ENCODE measurements around the gene EID3.
"Not testable (repeated sequence)": the region's sequence is repeated elsewhere in the genome, so short reads cannot be mapped to it uniquely, and the experiment has no call there.

The EID3 gene

DNA sequence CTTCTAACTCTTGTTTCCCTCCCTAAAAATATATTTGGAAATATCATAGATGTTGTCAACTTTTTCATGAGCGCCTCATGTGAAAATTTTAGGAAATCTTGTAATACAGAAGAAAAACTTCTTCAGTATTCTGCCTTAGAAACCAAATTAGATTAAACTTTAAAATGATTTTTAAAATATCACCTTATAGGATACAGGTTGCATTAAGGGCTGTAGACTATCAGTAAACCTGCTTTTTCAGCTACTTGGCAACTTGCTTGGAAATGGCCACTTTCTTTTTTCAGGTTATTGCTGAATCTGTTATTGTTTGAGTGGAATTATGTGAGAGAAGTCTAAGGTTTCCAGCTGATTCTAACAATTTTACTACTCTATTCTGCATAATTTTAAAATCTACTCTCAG, 9.1 kb downstream of the EID3 start:
- no peak for DNase-seq (ENCODE audit: low read depth in 2 of 2)

DNA sequence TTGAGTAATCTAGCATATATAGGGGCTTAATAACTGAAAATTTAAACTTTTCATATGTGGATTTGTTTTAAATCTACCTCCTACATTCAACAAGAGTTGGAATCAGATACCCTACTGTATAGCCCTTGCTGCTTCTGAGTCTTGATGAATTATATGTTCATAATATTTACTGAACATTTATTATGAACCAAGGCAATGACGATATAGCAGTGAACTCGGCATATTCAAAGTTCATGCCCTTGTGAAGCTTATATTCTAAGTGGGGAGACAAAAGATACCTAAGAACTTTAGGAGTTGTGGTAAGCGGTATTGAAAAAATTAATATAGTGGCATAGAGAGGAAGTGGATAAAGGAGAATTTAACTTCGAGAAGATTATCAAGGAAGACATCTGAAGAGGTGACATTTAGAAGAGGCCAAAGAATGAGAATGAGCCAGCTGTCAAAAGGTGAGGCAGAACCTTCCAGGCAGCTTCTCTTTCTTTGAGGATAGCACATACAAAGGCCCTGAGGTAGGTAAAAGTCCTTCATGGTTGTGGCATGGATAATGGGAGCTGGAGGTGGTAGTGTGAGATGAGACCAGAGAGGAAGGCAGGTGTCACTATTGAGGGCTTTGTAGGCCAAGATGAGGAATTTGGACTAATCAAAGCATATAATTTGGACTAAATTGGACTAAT, 10.2 kb downstream of the EID3 start:
- DNase-seq (ENCODE audit: low read depth in 2 of 2), result no peak

DNA sequence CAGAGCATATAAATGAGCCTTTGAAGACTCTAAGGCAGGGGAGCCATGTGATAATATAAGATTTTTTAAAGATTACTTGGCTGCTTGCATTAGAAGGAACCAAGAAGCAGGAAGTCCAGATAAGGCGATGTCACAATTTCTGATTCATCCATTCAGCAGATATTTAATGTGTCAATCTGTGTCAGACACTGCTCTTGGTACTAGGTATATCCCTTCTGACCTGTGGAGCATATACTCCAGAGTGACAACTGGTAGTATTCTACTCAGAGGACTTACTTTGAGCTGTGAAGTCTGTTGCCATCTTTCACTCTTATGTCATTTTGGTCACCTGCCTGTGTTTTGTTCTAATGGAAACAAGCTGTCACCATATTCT, 10.7 kb downstream of the EID3 start:
- no peak for DNase-seq (ENCODE audit: low read depth in 2 of 2)

DNA sequence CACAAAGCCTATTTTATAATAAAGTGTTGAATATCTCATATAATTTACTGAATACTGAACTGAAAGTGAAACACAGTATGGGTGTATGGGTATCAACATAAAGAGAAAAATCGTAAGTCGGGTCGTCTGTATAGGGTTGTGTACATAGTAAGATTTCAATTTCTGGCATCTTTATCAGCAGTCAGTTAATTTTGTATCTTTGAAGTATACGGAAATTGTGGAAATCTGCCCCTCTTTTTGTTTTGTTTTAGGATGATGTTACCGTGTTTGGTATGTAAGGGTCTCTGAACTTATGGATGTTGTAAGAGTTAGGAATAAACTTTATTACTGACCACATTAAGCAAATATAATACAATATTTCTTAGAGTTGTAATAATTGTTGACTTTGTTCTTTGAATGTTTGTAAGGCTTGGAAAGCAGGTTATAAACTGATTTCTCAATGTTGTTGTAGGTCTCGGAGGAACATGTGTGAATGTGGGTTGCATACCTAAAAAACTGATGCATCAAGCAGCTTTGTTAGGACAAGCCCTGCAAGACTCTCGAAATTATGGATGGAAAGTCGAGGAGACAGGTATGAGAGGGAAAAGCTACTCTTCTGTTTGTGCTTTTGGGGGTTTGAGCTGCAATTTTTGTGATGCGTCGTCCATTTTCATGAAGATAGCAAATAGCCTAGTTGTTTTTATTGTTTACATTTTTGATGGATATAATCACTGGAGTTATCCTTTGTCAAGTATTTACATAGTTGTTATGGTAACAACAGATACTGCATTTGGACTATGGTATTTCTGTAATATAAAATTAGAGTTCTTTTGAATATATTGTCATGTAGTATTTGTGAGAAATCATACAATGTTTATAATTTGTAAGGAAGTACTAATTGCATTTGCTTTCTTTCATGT, 12.0 kb downstream of the EID3 start:
- no peak for DNase-seq (ENCODE audit: low read depth in 2 of 2)

DNA sequence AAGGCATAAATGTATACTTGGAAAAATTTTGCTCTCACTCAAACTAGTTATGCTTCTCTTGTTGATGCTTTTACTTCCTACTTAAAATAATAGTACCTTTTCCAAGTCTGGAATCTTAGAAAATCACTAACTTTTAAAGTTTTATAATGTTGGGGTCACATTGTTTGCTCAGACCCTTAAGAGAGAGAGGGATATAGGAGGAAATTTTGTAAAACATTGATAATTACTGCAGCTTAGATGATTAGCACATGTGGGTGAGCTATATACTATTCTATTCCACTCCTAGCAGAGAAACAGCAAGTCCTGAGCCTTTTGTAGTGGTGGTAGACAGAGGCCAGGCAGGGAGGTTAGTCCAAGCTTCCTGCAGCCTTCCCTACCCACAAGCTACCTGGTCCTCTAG, 13.4 kb downstream of the EID3 start:
- DNase-seq (ENCODE audit: low read depth in 2 of 2), result no peak

DNA sequence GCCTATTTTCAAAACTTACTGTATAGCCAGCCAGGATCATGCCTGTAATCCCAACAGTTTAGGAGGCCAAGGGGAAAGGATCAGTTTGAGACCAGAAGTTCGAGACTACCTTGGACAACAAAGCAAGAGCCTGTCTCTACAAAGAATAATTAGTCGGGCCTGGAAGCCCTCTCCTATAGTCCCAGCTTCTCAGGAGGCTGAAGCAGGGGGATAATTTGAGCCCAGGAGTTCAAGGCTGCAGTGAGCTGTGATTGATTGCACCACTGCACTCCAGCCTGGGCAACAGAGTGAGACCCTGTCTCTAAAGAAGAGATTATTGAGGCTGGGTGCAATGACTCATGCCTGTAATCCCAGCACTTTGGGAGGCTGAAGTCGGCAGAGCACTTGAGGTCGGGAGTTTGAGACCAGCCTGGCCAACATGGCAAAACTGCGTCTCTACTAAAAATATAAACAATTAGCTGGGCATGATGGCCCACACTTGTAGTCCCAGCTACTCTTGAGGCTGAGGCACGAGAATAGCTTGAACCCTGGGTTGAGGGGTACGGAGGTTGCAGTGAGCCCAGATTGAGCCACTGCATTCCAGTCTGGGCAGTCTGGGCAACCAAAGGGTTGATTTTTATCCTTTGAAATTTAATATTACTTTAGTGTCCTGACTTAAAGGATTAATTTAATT, 14.1 kb downstream of the EID3 start:
- DNase-seq (ENCODE audit: low read depth in 2 of 2), result no peak

DNA sequence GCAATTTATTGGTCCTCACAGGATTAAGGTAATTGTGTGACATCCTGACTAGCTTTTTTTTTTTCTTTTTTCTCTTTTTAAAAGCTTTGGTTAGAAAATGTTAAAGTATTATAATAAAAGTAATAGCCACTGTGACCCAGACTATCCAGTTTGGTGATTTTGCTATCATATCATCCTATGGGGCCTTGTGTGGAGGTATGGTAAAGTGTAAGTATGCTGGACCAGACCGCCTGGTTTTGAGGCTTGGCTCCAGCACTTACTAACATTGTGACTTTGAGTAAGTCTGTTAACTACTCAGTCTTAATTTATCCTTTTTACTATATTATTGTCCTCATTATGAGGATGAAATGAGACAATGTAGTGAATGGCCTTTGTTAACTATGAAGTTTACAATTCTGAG, 15.5 kb downstream of the EID3 start:
- DNase-seq (ENCODE audit: low read depth in 2 of 2), result no peak

DNA sequence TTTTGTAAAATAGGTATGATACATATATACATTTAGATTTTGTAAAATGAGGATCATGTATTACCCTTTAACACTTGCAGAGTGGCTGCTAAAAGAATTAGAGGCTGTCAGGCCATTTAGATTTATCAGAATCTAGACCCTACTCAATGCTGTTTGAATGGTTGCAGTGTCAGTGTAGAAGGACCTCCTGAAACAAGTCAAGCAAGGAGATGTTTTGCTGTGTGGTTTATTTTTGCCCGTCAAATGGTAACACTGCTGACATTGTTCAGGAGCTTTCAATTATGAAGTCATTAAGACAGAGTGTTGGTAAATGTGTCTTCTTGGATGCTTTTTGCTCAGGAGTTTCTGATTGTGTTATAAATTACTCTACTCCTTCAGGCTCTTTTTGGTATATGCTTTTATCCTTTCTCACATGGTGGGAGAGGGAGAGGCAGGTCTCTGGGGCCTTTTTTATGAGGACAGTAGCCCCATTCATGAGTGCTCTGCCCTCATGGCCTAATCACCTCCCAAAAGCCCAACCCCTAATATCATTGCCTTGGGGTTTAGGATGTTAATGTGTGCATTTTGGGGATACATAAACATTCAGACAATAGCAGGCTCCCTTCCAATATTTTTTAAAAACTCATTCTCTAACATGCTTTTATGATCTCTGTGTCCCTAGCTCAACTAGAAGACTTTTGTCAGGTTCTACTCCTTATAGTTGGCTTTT, 16.5 kb downstream of the EID3 start:
- DNase-seq (ENCODE audit: low read depth in 2 of 2), result no peak

DNA sequence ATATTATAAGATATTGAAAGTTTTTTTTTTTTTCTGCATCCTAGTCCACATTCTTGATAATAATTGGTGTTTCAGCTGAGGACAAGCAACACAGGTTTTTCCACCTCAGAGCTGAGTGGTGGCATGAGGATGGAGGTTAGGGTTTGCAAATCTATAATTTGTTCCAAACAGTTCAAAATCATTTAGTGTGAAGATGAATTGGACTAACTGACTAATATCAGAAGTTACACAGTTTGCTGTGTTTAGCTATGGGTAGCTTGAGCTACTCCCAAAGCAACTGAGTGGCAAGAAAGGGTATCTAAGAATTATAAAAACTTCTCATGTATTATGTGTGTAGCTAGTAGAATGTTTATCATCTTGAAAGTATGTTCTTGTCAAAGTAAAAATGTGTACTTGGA, 17.1 kb downstream of the EID3 start:
- no peak for DNase-seq (ENCODE audit: low read depth in 2 of 2)

DNA sequence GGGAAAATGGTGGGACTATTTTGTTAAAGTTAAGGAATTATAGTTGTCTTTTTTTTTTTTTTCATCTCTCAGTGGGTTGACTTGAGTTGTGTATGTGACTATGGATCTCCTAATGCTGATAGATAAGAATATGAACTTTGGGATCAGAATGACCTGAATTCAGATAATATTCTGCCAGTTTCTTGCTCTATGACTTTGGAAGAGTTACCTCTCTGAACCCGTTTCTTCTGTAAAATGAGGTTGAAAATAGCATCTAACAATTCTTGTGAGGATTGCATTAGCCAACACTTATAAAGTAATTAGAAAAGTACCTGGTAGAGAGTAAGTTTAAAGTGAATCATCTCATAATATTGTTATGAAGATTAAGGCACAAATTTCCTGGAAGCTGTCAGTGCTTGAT, 18.4 kb downstream of the EID3 start:
- no peak for DNase-seq (ENCODE audit: low read depth in 2 of 2)

DNA sequence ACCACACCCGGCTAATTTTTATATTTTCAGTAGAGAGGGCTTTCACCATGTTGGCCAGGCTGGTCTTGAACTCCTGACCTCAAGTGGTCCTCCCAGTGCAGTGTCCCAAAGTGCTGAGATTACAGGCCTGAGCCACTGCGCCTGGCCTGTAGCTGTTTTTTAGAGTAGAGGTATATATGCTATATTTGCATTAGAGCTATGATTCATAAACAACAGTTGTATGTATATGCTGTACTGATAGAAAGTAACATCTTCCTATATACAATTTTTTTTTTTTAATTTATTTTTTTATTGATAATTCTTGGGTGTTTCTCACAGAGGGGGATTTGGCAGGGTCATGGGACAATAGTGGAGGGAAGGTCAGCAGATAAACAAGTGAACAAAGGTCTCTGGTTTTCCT, 19.0 kb downstream of the EID3 start:
- not testable (repeated sequence) for DNase-seq (ENCODE audit: low read depth in 2 of 2)

DNA sequence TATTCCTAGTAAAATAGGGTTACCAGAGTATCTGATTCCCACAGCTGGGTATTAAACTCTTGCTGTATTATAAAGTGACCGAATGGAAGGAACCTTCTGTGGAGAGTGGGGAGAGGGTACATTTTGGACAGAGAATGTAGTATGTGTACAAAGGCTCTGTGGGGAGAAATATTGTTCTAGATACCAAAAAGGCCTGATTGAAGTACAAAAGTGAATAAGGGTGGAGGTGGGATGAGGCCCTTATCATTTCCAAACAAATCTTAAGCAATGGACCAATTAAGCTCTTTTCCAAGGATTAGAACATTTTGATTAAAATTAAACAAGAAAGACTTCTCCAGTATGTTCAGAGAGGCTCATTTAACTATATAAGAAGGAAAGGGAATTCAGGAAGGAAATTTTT, 20.4 kb downstream of the EID3 start:
- no peak for DNase-seq (ENCODE audit: low read depth in 2 of 2)

DNA sequence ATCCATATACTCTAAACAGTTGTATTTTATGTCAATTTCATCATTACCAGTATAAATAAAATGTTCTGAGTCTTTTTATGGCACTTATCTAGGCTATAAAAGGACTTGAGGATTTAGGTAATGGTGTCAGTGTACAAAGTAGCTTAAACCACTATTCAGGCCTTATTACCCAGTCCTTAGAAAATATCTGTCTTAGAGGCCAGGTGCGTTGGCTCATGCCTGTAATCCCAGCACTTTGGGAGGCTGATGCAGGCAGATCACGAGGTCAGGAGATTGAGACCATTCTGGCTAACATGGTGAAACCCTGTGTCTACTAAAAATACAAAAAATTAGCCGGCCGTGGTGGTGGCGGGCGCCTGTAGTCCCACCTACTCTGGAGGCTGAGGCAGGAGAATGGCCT, 24.7 kb downstream of the EID3 start:
- not testable (repeated sequence) for DNase-seq (ENCODE audit: low read depth in 2 of 2)

DNA sequence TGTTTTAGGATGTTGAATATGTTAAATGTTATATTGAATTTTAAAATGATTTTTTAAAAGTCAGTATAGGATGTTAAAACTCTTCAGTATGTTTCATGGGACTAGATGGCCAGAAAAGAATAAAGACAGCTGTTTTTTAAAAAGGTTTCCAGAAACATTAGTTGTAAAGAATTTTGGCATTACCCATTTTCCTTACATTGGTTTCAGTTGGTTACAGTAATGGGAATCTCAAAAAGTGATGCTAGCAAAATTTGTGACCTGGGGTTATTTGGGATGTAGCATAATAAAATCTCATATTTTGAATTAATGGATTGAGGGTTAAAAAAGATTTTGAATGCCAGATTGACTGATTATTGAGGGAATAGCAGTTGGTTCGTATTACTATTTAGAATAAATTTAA, 25.3 kb downstream of the EID3 start:
- no peak for DNase-seq (ENCODE audit: low read depth in 2 of 2)

DNA sequence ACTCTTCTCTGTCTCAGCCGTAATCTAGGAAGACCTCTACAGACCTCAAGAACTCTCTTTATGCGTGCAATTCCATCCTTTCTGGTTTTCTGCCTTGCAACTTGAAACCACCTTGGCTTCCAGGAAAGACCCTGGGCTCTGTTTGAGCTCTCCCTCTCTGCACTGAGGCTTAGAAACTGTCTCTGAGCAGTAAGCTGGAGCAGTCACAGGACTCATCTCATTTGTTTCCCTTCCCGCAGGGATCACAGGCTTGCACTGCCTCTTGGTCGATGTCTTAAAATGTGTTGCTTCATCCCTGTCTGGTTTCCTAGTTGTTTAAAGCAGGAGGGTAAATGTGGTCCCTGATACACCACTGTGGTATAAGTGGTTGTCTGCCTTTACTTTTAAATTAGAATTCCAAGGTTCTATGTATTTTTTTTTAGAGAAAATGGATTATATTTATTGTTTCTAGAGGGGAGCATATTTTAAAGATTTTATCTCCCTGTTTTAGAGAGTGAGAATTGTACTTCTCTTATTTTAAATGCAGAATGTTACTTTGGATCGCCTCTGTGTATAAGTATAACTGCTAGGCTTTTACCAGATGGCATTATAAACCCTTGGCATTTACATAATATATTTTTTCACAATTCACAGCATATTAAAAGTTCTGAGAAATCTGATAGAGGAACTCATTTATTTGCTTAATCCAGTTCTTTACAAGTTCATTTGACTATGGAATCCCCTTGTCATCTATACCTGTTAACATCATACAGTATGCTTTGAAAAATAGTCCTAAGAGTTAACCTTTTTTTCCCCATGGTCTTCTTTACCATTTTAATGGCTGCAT, 26.4 kb downstream of the EID3 start:
- no peak for DNase-seq (ENCODE audit: low read depth in 2 of 2)

DNA sequence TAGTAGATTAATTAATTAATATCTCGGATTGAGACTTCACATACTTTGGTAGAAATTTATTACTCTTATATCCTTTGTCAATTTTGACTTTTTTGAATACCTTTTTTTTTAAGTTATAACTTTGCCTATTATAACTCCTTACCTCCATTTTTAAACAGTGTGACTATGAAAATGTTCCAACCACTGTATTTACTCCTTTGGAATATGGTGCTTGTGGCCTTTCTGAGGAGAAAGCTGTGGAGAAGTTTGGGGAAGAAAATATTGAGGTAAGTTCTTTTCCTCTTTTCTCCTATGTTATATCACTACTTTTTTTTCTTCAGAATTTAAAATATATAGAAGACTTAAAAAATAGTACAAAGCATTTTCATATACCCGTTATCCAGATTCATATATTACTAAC, 27.8 kb downstream of the EID3 start:
- no peak for DNase-seq (ENCODE audit: low read depth in 2 of 2)

DNA sequence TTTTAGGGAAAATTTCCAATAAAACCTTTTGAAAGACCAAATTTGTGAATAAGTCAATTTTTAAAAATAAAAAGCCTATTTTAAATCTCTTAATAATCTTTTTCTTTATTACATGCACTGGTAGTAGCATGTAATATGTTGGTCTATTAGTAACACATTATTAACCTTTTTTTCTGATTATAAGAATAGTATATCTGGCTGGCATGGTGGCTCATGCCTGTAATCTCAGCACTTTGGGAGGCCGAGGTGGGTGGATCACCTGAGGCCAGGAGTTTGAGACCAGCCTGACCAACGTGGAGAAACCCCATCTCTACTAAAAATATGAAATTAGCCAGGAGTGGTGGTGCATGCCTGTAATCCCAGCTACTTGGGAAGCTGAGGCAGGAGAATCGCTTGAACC, 28.7 kb downstream of the EID3 start:
- not testable (repeated sequence) for DNase-seq (ENCODE audit: low read depth in 2 of 2)

DNA sequence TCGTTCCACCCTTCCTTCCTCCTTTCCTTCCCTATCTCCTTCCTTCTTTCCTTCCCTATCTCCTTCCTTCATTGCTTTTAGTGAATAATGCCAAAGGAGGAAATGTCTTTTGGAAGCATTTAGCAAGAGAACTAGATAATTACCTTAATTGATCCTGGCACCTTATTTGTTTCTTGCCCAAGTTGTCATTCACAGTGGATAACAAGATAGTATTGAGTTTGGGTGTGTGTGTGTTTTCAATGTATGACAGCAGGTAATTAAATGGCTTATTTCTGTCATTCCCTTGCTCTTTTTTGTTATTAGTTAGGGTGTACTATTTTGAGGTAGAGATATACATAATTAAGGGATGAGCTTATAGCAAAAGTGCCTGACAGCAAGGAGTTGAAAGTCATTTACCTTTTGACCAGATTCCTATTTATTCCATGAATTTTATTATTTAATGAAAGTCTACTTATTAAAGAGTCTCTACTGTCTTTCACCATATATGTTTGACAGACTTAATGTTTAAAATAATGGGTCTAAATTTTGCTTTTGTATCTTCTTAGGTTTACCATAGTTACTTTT, 30.2 kb downstream of the EID3 start:
- DNase-seq (ENCODE audit: low read depth in 2 of 2), result no peak

DNA sequence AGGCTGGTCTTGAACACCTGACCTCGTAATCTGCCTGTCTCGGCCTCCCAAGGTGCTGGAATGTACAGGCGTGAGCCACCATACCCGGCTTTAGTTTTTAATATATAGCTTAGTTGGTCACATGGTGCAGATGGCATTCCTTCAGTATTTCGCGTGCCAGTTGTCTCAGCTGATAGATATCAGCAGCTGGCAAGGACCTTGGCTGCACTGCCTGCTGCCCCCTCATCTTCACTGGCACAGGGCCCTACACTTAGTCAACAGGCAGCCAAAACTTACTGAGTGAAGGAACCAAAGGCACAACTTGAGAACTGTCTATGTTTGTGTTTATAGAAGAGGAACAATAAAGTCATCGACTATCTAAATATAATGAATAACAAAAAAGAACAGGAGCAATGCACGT, 31.0 kb downstream of the EID3 start:
- no peak for DNase-seq (ENCODE audit: low read depth in 2 of 2)

DNA sequence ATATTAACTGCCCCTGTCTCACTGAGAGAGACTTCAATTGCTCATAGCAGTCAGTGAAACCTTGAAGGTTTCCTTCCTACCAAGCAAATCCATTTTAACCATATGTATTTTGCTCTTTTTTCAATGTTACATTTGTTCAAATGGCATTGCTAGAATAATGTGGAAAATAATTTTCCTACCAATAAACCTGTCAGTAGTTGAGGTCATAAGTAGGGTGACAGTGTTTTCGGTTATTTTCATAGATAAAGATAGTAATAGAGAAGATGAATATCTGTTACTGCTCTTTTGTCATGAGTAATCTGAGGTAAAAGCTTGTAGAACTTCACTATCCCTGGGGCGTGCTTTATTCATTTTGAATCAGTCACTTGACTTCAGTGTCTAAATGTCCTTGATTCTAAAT, 32.6 kb downstream of the EID3 start:
- DNase-seq (ENCODE audit: low read depth in 2 of 2), result no peak

DNA sequence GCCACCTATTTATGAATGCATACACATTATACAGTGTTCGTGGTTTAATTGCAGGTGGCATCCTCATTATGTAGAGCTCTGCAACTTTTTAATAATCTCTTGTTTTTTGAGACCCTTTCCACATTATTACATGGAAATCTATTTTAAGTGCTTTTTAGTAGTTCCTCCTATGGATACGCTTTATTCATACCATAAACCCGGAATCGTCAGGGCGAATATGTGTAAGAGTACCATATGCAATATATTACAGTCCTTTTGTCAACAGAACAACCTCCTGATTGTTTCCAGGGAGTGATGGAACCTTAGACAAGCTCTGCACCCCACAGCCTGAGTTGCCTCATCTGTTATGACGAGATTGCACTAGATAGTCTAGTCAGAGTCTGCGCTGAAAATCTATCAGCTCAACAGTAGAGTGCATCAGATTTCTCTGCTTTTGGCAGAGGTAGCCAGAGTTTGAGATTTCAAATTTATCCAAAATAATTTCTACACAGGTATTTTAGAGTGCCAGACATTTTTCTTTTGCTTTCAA, 33.6 kb downstream of the EID3 start:
- no peak for DNase-seq (ENCODE audit: low read depth in 2 of 2)
